Measurements from ENCODE around the gene ETV6.

DNA sequence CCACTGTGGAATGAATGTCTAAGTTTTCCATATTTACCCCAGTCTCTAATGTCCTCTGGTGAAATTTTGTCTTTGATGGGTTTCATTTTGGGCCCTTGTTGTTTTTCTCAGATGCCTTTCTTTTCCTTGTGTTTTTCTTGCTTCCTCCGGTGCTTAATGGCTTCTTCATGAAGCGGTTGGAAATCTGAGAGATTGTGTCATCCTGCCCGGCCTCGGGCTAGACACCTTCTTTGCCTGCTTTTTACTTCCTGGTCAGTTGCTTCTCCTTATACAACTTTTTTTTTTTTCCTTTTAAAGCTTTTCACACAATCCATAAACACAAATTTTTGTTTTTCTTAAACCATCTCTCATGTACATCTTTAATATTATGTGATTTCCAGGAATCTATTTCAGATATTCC lies 7.1 kb downstream of the ETV6 start:
- TF ChIP-seq, protein P1, sequence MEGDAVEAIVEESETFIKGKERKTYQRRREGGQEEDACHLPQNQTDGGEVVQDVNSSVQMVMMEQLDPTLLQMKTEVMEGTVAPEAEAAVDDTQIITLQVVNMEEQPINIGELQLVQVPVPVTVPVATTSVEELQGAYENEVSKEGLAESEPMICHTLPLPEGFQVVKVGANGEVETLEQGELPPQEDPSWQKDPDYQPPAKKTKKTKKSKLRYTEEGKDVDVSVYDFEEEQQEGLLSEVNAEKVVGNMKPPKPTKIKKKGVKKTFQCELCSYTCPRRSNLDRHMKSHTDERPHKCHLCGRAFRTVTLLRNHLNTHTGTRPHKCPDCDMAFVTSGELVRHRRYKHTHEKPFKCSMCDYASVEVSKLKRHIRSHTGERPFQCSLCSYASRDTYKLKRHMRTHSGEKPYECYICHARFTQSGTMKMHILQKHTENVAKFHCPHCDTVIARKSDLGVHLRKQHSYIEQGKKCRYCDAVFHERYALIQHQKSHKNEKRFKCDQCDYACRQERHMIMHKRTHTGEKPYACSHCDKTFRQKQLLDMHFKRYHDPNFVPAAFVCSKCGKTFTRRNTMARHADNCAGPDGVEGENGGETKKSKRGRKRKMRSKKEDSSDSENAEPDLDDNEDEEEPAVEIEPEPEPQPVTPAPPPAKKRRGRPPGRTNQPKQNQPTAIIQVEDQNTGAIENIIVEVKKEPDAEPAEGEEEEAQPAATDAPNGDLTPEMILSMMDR (conservative IDR thresholded peaks at IDR 0.05; ENCODE audit: low read length) = no peak
- TF ChIP-seq EZH2phosphoT487 (IDR thresholded peaks at IDR 0.05; ENCODE audit: borderline replicate concordance) = no peak
